Caco-2 (cell line): ENCODE measurements around the gene KRTAP4-11. TPM values are rescaled to one million over a fixed set of nuclear protein-coding genes. Genes with fewer than 3 reads are reported as not detected.
"Not testable (repeated sequence)": the region's sequence is repeated elsewhere in the genome, so short reads cannot be mapped to it uniquely, and the experiment has no call there.

ENCODE experiments used
- BruUV-seq: library from RNA; stranded (reverse); fragments of 400-500 nt; replicated peaks from 2 replicates; lab custom pipeline; 2021; lab: Mats Ljungman, UMichigan
- CTCF ChIA-PET: fragments of 300-600 bp; sonication (Branson Sonifier 250); formaldehyde crosslinking; loops from one replicate; lab custom pipeline; 2022; ENCODE audit warnings: antibody characterized with exemption; lab: Charles Lee
- POLR2A ChIA-PET: fragments of 300-600 bp; sonication (Branson Sonifier 250); formaldehyde crosslinking; loops from one replicate; lab custom pipeline; 2022; ENCODE audit warnings: antibody characterized with exemption; lab: Charles Lee
- DNase-seq, 2 experiments: peaks; one replicate each; pipeline versions ENCODE4 v3.0.0 to v3.0.0-alpha.2; 2020 to 2022
- H3K27me3 ChIP-seq: replicated peaks from 2 replicates; pipeline ENCODE4 v1.6.0; 2011; ENCODE audit warnings: low read length; ENCODE audit not compliant: control insufficient read depth, insufficient read depth
- H3K36me3 ChIP-seq: 2 replicates; pipeline ENCODE4 v1.5.1; 2011; ENCODE audit warnings: low read length; ENCODE audit not compliant: control insufficient read depth, insufficient read depth
- H3K4me1 ChIP-seq: fragments of 250-450 bp; sonication (Bioruptor Pico); 2 replicates; pipeline ENCODE4 v1.5.1; 2020; ENCODE audit warnings: mild to moderate bottlenecking
- H3K4me3 ChIP-seq: 2 replicates; pipeline ENCODE4 v1.5.1; 2011; ENCODE audit warnings: low read depth, mild to moderate bottlenecking, control low read depth, low read length
- H3K9me3 ChIP-seq: fragments of 250-450 bp; sonication (Bioruptor Pico); 2 replicates; pipeline ENCODE4 v1.5.1; 2020; ENCODE audit warnings: mild to moderate bottlenecking, moderate library complexity
- H3K27ac Mint-ChIP-seq: one replicate; pipeline ENCODE4 v1.8.0; 2022; ENCODE audit warnings: mixed read lengths; ENCODE audit not compliant: unreplicated experiment
- H3K27me3 Mint-ChIP-seq: one replicate; pipeline ENCODE4 v1.8.0; 2022; ENCODE audit warnings: mixed read lengths; ENCODE audit not compliant: insufficient read depth, unreplicated experiment
- H3K36me3 Mint-ChIP-seq: one replicate; pipeline ENCODE4 v1.8.0; 2022; ENCODE audit warnings: mild to moderate bottlenecking, mixed read lengths; ENCODE audit not compliant: insufficient read depth, unreplicated experiment
- H3K4me1 Mint-ChIP-seq: one replicate; pipeline ENCODE4 v1.8.0; 2022; ENCODE audit warnings: low read depth, mixed read lengths; ENCODE audit not compliant: unreplicated experiment
- H3K4me3 Mint-ChIP-seq: one replicate; pipeline ENCODE4 v1.8.0; 2022; ENCODE audit warnings: mild to moderate bottlenecking, moderate library complexity, mixed read lengths; ENCODE audit not compliant: unreplicated experiment
- H3K9me3 Mint-ChIP-seq: one replicate; pipeline ENCODE4 v1.8.0; 2022; ENCODE audit warnings: mixed read lengths; ENCODE audit not compliant: unreplicated experiment
- intact Hi-C: fragments of 100-400 bp; cut with micrococcal nuclease; formaldehyde crosslinking; loops from one replicate; pipeline ENCODE4 v1.10.0; 2022; ENCODE audit not compliant: unreplicated experiment
- total RNA-seq: library from RNA; stranded (reverse); gene quantifications from 2 replicates; pipeline ENCODE4 v1.2.3, GENCODE V29; 2022
- TF ChIP-seq, protein P1 (sequence below), 2 experiments: fragments of 200-600 bp in 1 of 2; IDR thresholded peaks; 1 replicate in 1 of 2; 2 replicates in 1 of 2; pipeline versions ENCODE4 v1.5.1 to v1.8.0; 2011 to 2022; ENCODE audit warnings: antibody characterized with exemption in 1 of 2, control low read depth in 1 of 2, inconsistent platforms in 1 of 2, low read depth in 1 of 2, low read length in 1 of 2, mild to moderate bottlenecking in 1 of 2, moderate library complexity in 1 of 2; ENCODE audit not compliant: insufficient read depth in 1 of 2, severe bottlenecking in 1 of 2, unreplicated experiment in 1 of 2

The KRTAP4-11 gene
- total RNA-seq, 1 experiment from 2014 or later: not detected

DNA sequence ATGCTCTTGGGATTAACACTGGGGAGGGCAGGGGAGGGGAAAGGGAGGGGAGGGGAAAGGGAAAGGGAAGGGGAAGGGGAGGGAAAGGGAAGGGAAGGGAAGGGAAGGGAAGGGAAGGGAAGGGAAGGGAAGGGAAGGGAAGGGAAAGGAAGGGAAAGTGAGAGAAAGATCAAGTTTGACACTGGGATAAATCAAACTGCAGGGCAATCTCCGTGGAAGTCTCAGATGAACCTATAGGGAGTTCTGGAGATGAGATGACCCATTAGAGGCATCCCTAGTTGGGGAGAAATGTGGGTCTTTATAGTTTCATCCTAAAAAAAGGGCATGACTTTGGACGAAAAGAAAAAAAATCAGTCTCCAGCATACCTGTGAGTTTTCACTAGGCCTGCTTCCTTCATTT lies 3.6 kb upstream of the KRTAP4-11 start:
- Histone ChIP-seq H3K36me3 (no peaks in the 10 kb centered on the region), H3K27me3 (no peaks in the 10 kb centered on the region), H3K4me1 (no peaks in the 10 kb centered on the region), H3K9me3 (no peaks in the 10 kb centered on the region), H3K4me3 (no peak overlapping the region)
- Mint-ChIP-seq H3K27me3 (no peaks in the 10 kb centered on the region), H3K9me3 (no peaks in the 10 kb centered on the region), H3K27ac (no peak overlapping the region), H3K36me3 (no peaks in the 10 kb centered on the region), H3K4me3 (no peak overlapping the region), H3K4me1 (no peaks in the 10 kb centered on the region)
- CTCF ChIA-PET: no interaction called here
- BruUV-seq: no TSS peak
- POLR2A ChIA-PET: no interaction called here
- DNase-seq: no peak
- TF ChIP-seq, protein P1, sequence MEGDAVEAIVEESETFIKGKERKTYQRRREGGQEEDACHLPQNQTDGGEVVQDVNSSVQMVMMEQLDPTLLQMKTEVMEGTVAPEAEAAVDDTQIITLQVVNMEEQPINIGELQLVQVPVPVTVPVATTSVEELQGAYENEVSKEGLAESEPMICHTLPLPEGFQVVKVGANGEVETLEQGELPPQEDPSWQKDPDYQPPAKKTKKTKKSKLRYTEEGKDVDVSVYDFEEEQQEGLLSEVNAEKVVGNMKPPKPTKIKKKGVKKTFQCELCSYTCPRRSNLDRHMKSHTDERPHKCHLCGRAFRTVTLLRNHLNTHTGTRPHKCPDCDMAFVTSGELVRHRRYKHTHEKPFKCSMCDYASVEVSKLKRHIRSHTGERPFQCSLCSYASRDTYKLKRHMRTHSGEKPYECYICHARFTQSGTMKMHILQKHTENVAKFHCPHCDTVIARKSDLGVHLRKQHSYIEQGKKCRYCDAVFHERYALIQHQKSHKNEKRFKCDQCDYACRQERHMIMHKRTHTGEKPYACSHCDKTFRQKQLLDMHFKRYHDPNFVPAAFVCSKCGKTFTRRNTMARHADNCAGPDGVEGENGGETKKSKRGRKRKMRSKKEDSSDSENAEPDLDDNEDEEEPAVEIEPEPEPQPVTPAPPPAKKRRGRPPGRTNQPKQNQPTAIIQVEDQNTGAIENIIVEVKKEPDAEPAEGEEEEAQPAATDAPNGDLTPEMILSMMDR (IDR thresholded peaks at IDR 0.05; ENCODE audit: insufficient read depth in 1 of 2, low read depth in 1 of 2, low read length in 1 of 2, severe bottlenecking in 1 of 2, unreplicated experiment in 1 of 2): no peak
- intact Hi-C loops: no loop called here

DNA sequence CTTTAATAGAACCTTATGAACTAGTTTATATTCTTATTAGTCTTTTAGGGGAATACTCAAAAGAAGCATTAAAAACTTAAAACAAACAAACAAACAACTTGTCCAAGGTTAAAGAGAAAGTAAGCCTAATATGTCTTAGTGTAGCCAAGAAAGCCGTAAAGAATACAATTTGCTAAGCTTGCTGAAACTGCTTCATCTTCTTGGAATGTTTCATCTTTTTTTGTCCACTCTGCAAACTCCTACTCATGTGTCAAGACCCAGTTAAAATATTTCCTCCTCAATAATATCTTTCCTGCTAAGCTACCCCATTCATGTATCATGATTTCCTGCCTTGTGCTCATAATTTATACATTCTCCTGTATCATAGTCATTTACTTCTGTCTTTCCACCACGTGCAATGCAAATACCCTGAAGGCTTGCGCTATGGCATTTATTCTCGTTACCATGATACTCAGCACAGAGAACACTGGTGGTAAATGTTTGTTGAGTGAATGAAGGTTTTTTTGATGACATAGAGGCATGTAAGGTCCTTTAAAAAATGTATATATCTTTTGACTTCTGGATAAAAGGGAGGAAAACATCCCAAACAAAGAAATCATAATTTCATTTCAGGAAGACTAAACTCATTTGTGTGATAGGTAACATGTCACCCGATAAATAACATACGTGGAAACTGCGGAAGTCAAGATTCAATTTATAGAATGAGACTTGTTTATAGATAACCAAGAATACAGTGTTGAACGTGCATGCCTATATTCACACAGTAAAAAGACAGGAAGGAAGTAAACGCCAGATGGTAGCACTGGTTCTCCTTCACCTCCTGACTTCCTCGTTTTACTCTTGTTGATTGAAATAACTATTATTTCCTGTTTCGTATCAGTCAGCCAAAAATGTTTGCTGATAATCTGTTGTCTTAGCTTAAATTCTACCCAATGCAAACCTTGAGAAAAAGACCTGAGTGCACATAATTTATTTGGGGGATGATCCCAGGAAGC lies 1.8 kb upstream of the KRTAP4-11 start:
- CTCF ChIA-PET: not testable (repeated sequence)

DNA sequence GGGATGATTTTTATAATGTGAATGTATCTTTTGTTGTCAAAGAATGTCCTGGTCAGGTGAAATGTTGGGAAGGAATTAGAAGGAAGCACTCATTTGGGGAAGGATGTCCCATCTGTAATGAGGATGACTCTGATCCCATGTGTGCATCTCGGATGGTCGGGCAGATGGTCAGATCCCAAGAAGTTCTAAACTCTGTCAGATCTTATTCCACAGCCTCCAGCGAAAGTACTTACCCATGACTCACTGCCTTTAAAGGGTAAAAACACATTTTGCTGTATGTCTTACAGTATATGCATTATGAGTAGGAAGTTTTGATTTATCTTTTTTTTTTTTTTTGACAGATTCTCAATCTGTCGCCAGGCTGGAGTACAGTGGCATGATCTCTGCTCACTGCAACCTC lies 548 bp upstream of the KRTAP4-11 start:
- no peaks in the 10 kb centered on the region for H3K9me3 ChIP-seq
- no peaks in the 10 kb centered on the region for H3K4me1 ChIP-seq
- no peaks in the 10 kb centered on the region for H3K36me3 ChIP-seq
- POLR2A ChIA-PET: no interaction called here
- Mint-ChIP-seq H3K4me1 (no peaks in the 10 kb centered on the region), H3K9me3 (no peaks in the 10 kb centered on the region), H3K4me3 (no peak overlapping the region), H3K27ac (no peak overlapping the region), H3K27me3 (no peaks in the 10 kb centered on the region), H3K36me3 (no peaks in the 10 kb centered on the region)
- no TSS peak for BruUV-seq
- TF ChIP-seq, protein P1 (IDR thresholded peaks at IDR 0.05; ENCODE audit: insufficient read depth in 1 of 2, low read depth in 1 of 2, low read length in 1 of 2, severe bottlenecking in 1 of 2, unreplicated experiment in 1 of 2): no peak
- no peak overlapping the region for H3K4me3 ChIP-seq
- DNase-seq: no peak
- no peaks in the 10 kb centered on the region for H3K27me3 ChIP-seq
- intact Hi-C loops: no loop called here
- CTCF ChIA-PET: no interaction called here

More for the DNA sequence above, 1.8 kb upstream of the KRTAP4-11 start:
- H3K27me3 Mint-ChIP-seq, H3K36me3 ChIP-seq, H3K27me3 ChIP-seq, H3K9me3 ChIP-seq, H3K4me1 ChIP-seq, POLR2A ChIA-PET, H3K9me3 Mint-ChIP-seq, BruUV-seq, DNase-seq, H3K4me1 Mint-ChIP-seq, H3K4me3 ChIP-seq, H3K27ac Mint-ChIP-seq, intact Hi-C loops, H3K4me3 Mint-ChIP-seq, H3K36me3 Mint-ChIP-seq: not testable (repeated sequence)
